Esophagus muscularis mucosa (tissue), 3 donors: ENCODE results near the gene PDGFD.

Source experiments
- POLR2A ChIP-seq: fragments of 450-650 bp; IDR thresholded peaks from one replicate; pipeline ENCODE4 v1.6.1; 2017; ENCODE audit warnings: antibody characterized with exemption, moderate library complexity, mild to moderate bottlenecking, low read depth
- POLR2AphosphoS5 ChIP-seq, 2 donors: sonication (generic); formaldehyde crosslinking; IDR thresholded peaks; one replicate each; pipeline ENCODE4 v1.6.1; 2017; ENCODE audit warnings: antibody characterized with exemption in 2 of 2
- TF ChIP-seq, protein P1 (sequence below), 3 experiments: fragments of 200-600 bp in 2 of 3; fragments of 450-650 bp in 1 of 3; sonication (generic) in 2 of 3; IDR thresholded peaks; one replicate each; pipeline ENCODE4 v1.5.1; 2017 to 2019; ENCODE audit warnings: antibody characterized with exemption in 3 of 3, mild to moderate bottlenecking in 2 of 3, moderate library complexity in 1 of 3

- TF ChIP-seq POLR2AphosphoS5 (IDR thresholded peaks at IDR 0.05) (no peak), POLR2A (no peak)
- TF ChIP-seq, protein P1, sequence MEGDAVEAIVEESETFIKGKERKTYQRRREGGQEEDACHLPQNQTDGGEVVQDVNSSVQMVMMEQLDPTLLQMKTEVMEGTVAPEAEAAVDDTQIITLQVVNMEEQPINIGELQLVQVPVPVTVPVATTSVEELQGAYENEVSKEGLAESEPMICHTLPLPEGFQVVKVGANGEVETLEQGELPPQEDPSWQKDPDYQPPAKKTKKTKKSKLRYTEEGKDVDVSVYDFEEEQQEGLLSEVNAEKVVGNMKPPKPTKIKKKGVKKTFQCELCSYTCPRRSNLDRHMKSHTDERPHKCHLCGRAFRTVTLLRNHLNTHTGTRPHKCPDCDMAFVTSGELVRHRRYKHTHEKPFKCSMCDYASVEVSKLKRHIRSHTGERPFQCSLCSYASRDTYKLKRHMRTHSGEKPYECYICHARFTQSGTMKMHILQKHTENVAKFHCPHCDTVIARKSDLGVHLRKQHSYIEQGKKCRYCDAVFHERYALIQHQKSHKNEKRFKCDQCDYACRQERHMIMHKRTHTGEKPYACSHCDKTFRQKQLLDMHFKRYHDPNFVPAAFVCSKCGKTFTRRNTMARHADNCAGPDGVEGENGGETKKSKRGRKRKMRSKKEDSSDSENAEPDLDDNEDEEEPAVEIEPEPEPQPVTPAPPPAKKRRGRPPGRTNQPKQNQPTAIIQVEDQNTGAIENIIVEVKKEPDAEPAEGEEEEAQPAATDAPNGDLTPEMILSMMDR (IDR thresholded peaks at IDR 0.05), result no peak
Observed at GRCh38 chr11:103883291-103883690, 280.7 kb downstream of the PDGFD start.
